ENCODE results near the gene CXorf65. TPM values are rescaled to one million over a fixed set of nuclear protein-coding genes. Genes with fewer than 3 reads are reported as not detected.

The CXorf65 gene
- total RNA-seq, 1 donor from 2014 or later = not detected

DNA sequence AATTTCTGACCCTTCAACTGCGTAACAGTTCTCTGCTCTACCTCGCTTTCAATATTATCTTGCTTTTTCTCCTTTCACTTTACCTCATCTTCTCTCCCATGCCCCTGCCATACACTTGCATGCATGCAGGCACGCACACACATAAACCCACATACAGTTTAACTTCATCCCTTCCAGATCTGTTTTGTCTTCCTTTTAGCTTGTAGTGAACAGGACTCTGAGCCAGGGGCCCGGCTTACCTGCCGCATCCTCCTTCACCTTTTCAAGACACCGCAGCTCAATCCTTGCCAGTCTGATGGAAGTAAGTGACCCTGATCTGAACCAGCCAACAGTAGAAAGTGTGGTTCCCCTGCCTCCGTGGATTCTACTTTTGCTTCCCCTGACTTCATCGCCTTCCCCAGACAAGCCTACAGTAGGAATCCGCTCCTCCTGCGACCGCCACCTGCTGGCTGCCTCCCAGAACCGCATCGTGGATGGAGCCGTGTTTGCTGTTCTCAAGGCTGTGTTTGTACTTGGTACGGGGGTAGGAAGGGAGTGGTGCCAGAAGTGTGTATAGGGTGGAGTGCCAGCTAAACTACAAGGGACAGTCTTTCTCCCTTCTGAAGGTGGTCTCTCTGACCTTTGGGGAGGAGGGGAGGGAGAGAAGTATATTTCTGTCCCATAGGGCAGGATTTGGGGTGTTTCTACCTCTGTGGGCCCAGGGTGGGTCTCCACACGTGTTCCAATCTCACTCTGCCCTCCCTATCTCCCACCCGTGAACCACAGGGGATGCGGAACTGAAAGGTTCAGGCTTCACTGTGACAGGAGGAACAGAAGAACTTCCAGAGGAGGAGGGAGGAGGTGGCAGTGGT lies 22.6 kb upstream of the CXorf65 start:
- peaks cover 26 to 82% of the 10 kb centered on the region in 2 donors for H3K36me3 ChIP-seq

DNA sequence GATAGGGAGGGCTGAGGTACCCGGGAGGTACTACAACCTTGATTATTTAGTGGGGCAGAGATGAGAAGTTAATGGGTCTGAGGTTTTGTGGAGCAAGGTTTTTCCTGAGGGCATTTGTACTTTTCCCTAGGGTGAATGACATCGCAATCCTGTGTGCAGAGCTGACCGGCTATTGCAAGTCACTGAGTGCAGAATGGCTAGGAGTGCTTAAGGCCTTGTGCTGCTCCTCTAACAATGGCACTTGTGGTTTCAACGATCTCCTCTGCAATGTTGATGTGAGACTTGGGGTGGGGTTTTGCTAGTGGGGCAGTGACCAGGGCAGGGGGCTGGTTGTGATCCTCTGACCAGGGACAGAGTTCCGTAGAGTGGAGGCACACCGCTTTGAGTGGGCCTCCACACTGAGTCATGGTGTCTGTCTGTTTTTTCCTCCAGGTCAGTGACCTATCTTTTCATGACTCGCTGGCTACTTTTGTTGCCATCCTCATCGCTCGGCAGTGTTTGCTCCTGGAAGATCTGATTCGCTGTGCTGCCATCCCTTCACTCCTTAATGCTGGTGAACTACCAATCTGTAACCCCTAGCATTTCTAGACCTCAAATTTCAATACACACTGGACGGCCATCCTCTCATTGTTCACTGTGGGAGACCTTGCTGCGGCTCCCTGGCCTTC lies 21.8 kb upstream of the CXorf65 start:
- no peaks in the 10 kb centered on the region for H3K27me3 ChIP-seq
- no peaks in the 10 kb centered on the region for H3K4me1 ChIP-seq
- H3K9me3 ChIP-seq = no peaks in the 10 kb centered on the region
- TF ChIP-seq, protein P1, sequence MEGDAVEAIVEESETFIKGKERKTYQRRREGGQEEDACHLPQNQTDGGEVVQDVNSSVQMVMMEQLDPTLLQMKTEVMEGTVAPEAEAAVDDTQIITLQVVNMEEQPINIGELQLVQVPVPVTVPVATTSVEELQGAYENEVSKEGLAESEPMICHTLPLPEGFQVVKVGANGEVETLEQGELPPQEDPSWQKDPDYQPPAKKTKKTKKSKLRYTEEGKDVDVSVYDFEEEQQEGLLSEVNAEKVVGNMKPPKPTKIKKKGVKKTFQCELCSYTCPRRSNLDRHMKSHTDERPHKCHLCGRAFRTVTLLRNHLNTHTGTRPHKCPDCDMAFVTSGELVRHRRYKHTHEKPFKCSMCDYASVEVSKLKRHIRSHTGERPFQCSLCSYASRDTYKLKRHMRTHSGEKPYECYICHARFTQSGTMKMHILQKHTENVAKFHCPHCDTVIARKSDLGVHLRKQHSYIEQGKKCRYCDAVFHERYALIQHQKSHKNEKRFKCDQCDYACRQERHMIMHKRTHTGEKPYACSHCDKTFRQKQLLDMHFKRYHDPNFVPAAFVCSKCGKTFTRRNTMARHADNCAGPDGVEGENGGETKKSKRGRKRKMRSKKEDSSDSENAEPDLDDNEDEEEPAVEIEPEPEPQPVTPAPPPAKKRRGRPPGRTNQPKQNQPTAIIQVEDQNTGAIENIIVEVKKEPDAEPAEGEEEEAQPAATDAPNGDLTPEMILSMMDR (IDR thresholded peaks at IDR 0.05) = no peak
- no peak overlapping the region for H3K4me3 ChIP-seq
- no peak for DNase-seq (ENCODE audit: low spot score in 2 of 2)
- H3K27ac ChIP-seq = no peak overlapping the region
- H3K36me3 ChIP-seq = peaks cover 34 to 84% of the 10 kb centered on the region in 2 donors
- intact Hi-C loops (cut with DNase I) = no loop called here

More for the DNA sequence above, 22.6 kb upstream of the CXorf65 start:
- Histone ChIP-seq H3K4me3 (no peak overlapping the region), H3K4me1 (no peaks in the 10 kb centered on the region), H3K27me3 (no peaks in the 10 kb centered on the region), H3K27ac (no peak overlapping the region), H3K9me3 (no peaks in the 10 kb centered on the region)
- DNase-seq (ENCODE audit: low spot score in 2 of 2) = peak in 1 of 2 donors; percentile 81
- intact Hi-C loops (cut with DNase I) = no loop called here
- TF ChIP-seq, protein P1 (IDR thresholded peaks at IDR 0.05) = peak in 2 of 3 experiments; percentile 56 to 61

DNA sequence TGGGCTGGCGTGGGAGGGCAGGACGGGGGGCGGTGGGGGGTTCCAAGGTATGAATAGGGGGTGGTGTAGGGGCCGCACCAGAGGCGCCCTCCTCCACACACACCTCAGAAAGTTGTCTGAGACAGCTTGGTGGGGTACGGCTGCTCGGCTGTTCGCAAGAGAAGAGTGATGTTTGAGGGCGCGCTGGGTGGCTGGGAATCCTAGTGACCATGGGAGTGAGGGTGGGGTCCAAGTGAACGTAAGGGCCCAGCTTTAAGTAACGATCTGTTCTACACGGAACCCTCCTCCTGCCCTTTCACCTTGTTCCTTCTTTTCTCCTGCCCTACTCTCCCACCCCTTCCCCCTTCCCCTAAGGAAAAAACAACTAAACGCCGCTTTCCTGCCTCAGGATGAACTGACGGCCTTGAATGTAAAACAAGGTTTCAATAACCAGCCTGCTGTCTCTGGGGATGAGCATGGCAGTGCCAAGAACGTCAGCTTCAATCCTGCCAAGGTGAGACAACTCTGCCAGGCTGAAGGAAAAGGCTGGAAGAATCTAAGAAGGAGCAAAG lies 12.5 kb upstream of the CXorf65 start:
- TF ChIP-seq, protein P1 (IDR thresholded peaks at IDR 0.05) = no peak
- Histone ChIP-seq H3K9me3 (no peaks in the 10 kb centered on the region), H3K36me3 (peaks cover 13 to 28% of the 10 kb centered on the region in 2 donors), H3K4me3 (peak overlapping the region; percentile 61 to 62), H3K4me1 (peaks cover 0 to 4% of the 10 kb centered on the region in 2 donors), H3K27me3 (no peaks in the 10 kb centered on the region), H3K27ac (peak overlapping the region; percentile 66 to 69)
- DNase-seq (ENCODE audit: low spot score in 2 of 2) = no peak
- intact Hi-C loops (cut with DNase I) = loop anchor here (1.0 kb wide), 2 partner anchors 23 to 51 kb away; partner anchors contain the start of gene SNX12

DNA sequence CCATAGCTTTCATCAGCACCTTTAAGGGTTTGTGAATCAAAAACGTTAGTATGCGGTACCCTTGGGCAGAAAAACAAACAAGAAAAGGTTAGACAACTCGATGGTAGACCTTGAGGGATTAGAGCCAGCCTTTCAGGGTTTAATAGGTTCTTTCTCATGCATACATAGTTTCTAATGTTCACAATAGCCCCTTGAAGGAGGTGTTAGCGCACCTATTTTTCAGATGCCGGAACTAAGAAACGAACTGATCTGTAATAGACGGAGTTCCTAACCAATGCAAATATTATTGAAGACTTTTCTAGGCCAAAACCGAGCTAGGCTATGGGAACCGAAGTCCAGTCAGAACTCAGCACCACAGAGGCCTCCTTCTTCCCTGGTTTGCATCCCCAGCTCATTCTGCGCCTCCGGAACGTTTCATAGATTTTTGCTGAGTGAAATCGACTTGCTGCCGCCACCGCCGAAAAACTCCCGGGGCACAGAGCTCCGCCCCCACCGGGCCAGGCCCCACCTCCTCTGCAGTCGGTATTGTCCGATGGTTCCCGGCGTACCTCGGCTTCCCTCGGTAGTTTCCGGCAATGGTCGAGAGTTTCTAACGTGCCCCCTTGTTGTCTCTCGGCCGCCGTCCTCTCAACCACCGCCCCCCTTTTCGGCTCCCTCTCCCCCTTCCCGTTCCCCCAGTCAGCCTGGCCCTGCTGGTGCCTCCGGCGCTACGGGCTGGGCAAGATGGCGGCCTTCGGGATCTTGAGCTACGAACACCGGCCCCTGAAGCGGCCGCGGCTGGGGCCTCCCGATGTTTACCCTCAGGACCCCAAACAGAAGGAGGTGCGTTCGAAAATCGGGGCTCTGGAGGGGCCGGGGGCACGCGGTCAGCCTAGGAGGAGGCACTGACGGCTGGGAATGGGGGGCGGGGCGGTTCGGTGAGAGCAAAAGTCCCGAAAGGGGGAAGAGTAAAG lies 11.8 kb upstream of the CXorf65 start, which contains the start of gene MED12:
TSS of gene MED12 (plus strand) at position 565 of the 953 bp plus-strand sequence. CDS start at position 724, 159 bp downstream.
- peaks cover 0 to 4% of the 10 kb centered on the region in 2 donors for H3K4me1 ChIP-seq
- H3K27me3 ChIP-seq = no peaks in the 10 kb centered on the region
- intact Hi-C loops (cut with DNase I) = loop anchor here (1.0 kb wide), 2 partner anchors 22 to 50 kb away; partner anchors contain the start of gene SNX12
- peaks cover 5 to 22% of the 10 kb centered on the region in 2 donors for H3K36me3 ChIP-seq
- DNase-seq (ENCODE audit: low spot score in 2 of 2) = peak; percentile 33 to 86
- TF ChIP-seq, protein P1 (IDR thresholded peaks at IDR 0.05) = no peak
- peak within 1 kb of the TSS; percentile 61 to 62 for H3K4me3 ChIP-seq
- no peaks in the 10 kb centered on the region for H3K9me3 ChIP-seq
- peak within 1 kb of the TSS; percentile 66 to 69 for H3K27ac ChIP-seq

All from ascending aorta (tissue), 2 donors.